GM10248 (cell line): ENCODE results near the gene KIDINS220.

ENCODE experiments used
- CTCF ChIA-PET: fragments of 300-600 bp; sonication (Branson Sonifier 250); formaldehyde crosslinking; extraction: SDS; loops from one replicate; lab custom pipeline; 2021; ENCODE audit warnings: antibody characterized with exemption; lab: Yijun Ruan, JAX
- POLR2A ChIA-PET: fragments of 350-650 bp; sonication (Branson Sonifier 250); formaldehyde crosslinking; extraction: SDS; loops from one replicate; lab custom pipeline; 2020; ENCODE audit warnings: antibody characterized with exemption; lab: Yijun Ruan, JAX
- DNase-seq: peaks from one replicate; pipeline ENCODE4 v3.0.0; 2012; ENCODE audit errors: extremely low spot score
- TF ChIP-seq, protein P1 (sequence below): IDR thresholded peaks from 2 replicates; pipeline ENCODE4 v1.5.1; 2012; ENCODE audit warnings: mild to moderate bottlenecking, low read depth; ENCODE audit errors: extremely low read depth, missing control alignments, control extremely low read depth

The KIDINS220 gene

DNA sequence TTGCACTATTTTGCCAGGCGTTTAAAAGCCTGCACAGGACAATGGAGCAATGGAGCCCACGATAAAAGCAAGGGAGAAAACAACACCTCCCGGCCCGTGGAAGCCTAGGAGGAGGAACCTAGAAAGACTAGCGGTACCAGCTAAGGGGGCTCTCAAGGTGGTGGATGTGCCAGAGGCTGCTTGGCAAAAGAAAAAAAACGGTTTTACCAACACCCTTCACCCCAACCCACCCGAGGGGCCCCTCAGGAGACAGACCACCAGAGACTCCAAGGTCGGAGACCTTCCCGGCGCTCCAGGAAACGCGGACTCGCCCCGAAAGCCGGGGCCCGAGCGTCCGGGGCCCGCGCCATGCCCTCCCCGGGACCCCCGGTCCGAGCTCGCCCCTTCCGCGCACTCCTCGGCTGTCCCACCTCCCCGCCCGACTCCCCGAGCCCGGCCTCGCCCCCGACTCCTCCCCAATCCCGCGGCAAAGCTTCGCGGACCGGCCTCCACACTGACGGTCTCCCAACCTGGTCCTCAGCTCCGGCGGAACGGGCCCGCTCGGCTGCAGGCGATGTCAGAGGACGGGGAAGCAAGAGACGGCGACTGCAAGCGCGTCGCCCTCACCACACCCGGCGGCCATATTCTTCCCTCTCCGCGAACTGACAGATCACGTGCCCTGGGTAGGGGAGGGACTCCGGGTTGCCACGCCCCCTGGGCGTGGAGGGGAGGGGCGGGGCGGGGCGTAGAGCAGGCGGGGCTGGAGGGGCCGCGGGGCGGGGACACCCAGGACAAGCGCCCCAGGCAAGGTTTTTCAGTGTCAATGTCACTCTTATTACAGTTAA lies at the start of gene KIDINS220:
TSS of gene KIDINS220 (minus strand) at position 643 of the 824 bp plus-strand sequence. CDS start 10,520 bp downstream, outside the sequence.
- peak; percentile 99 for DNase-seq
- ChIA-PET CTCF (no interaction called here), POLR2A (no interaction called here)
- TF ChIP-seq, protein P1, sequence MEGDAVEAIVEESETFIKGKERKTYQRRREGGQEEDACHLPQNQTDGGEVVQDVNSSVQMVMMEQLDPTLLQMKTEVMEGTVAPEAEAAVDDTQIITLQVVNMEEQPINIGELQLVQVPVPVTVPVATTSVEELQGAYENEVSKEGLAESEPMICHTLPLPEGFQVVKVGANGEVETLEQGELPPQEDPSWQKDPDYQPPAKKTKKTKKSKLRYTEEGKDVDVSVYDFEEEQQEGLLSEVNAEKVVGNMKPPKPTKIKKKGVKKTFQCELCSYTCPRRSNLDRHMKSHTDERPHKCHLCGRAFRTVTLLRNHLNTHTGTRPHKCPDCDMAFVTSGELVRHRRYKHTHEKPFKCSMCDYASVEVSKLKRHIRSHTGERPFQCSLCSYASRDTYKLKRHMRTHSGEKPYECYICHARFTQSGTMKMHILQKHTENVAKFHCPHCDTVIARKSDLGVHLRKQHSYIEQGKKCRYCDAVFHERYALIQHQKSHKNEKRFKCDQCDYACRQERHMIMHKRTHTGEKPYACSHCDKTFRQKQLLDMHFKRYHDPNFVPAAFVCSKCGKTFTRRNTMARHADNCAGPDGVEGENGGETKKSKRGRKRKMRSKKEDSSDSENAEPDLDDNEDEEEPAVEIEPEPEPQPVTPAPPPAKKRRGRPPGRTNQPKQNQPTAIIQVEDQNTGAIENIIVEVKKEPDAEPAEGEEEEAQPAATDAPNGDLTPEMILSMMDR: no peak

DNA sequence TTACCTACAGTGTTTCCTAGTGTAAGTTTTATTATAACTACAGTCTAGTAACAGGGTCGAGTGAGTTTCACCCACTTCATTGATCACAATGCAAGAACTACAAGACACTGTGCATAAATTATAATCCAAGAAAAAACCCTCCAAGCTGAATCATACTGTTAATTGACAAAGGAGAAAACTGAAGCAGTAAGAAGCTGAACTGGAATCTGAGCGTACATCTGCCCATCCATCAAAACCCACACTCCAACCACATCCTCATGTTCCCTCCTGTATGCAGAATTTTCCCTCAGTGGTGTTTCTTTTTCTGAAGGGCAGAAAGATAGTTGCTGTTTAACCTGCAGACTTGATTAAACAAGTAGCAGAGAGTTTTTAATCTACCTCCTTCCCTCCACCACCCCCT lies 49.5 kb upstream of the KIDINS220 start:
- no peak for DNase-seq
- POLR2A ChIA-PET: no interaction called here
- TF ChIP-seq, protein P1: no peak
- CTCF ChIA-PET: interaction anchor here (0.6 to 1.2 kb wide), 2 partner anchors 13 to 19 kb away, joined by 3 read pairs; no protein-coding TSS in a partner anchor

DNA sequence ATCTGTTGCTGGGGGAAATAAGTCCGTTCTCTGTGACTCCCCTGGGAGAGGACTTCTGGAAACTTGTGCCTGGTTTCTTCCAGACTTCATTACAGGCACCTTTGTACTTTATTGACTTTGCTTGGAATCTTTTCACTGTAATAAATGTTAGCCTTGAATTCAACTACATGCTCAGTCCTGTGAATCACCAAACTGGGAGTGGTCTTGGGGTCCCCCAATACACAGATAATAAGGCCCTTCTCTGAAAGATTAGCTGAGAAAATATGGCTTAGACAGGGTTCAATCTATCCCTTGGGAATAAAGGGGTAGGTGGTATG lies 48.7 kb upstream of the KIDINS220 start:
- ChIA-PET CTCF (no interaction called here), POLR2A (no interaction called here)
- TF ChIP-seq, protein P1: no peak
- no peak for DNase-seq

DNA sequence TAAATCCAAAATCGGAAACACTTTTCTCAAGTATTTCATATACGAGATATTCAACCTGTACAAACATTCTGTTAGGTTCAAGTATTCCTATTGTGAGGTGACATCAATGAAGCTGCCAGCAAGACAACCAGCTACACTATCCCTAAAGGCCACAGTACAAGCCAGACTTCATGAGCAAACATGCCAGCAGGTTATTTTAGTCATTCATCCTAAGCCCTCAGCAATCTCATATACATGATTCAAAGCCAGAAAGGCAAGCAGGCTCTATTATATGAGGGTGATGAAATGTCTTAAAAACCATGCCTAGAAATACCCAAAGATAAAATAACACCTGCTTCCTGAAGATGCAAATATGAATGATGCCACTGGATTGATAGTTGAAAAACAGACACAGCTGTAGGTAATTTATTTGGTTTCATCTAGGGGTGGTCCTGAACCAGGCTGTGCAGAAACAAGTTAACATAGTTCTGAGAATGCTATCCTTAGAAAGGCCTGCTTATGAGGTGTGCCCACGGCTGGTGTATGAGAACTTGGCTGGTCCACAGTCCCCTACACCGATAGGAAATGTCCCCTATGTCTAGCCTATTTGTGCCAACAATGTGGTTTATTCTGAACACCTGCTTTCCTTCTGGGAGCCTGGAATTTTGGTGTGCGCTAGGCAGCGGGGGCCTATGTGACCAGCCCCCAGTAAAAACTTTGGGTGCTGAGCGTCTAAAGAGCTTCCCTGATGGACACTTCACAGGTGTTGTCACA lies 48.2 kb upstream of the KIDINS220 start:
- CTCF ChIA-PET: no interaction called here
- TF ChIP-seq, protein P1: no peak
- POLR2A ChIA-PET: no interaction called here
- no peak for DNase-seq

DNA sequence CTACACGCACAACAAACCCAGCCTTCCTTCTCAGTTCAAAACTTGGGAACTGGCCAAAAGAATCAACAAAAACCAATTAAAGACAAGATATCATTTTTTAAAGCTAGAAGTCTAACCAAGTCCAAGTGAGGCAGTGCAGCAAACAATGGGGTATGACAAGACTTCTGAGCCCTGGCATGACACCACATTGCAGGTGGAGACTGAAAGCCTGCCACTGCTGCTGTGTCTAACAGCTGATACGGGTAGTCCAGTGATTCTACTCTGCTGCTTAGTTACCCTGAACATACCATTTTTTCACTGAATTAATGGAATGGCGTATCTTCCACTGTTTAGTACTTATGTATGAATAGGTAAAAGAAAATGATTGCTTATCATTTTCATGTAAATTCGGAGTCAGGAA lies 47.4 kb upstream of the KIDINS220 start:
- TF ChIP-seq, protein P1: no peak
- ChIA-PET CTCF (no interaction called here), POLR2A (no interaction called here)
- DNase-seq: no peak

DNA sequence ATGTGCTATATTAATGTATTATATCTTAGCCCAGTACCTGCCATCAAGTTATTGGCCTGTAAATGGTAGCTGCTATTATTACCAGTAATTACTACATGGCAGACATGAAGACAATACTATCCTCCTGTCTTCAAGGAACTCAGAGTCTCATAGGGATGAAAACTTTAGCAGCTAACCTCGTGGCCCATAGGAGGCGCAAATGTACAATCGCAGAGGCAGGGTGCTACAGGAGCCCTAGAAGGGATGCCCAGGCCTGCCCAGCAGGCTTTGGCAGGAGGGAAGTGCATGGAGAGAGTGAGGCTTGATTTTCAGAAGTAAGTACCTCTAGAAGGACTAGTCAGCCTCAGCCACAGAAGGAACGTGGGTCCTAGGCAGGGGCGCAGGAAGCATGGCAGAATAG lies 44.7 kb upstream of the KIDINS220 start:
- no peak for DNase-seq
- TF ChIP-seq, protein P1: no peak
- POLR2A ChIA-PET: no interaction called here
- CTCF ChIA-PET: interaction anchor here (1.1 to 1.7 kb wide), 7 partner anchors 9 to 255 kb away, joined by 3 to 9 read pairs (median 3); no protein-coding TSS in a partner anchor
